HG02870 (cell line): Measurements from ENCODE around the gene VMAC.

ENCODE experiments used
- ATAC-seq: cut with Tn5 transposase; IDR thresholded peaks from one replicate; pipeline ENCODE4 v1.9.1; 2021; ENCODE audit warnings: mild to moderate bottlenecking, moderate library complexity; ENCODE audit not compliant: unreplicated experiment

Gene VMAC

GRCh38 chr19:5951338-5951861, 46.7 kb downstream of the VMAC start:
- ATAC-seq: no peak

- no peak for ATAC-seq
These were observed 47.7 kb downstream of the VMAC start for GRCh38 chr19:5952193-5953029.

- no peak for ATAC-seq
These were observed 48.4 kb downstream of the VMAC start for GRCh38 chr19:5953030-5953589.

- no peak for ATAC-seq
These were observed 49.1 kb downstream of the VMAC start for GRCh38 chr19:5953680-5954213.

GRCh38 chr19:5954293-5954692, 49.6 kb downstream of the VMAC start:
- no peak for ATAC-seq

GRCh38 chr19:5955636-5955935, 50.9 kb downstream of the VMAC start:
- ATAC-seq: no peak

GRCh38 chr19:5956323-5956722, 51.7 kb downstream of the VMAC start:
- ATAC-seq: no peak

- ATAC-seq: no peak
These were observed 52.1 kb downstream of the VMAC start for GRCh38 chr19:5956728-5957127.

- ATAC-seq: no peak
These were observed 52.5 kb downstream of the VMAC start for GRCh38 chr19:5957170-5957569.

GRCh38 chr19:5958074-5958850, 53.6 kb downstream of the VMAC start:
- ATAC-seq: no peak

- no peak for ATAC-seq
These were observed 54.1 kb downstream of the VMAC start for GRCh38 chr19:5958851-5959122.

- ATAC-seq: no peak
These were observed 54.8 kb downstream of the VMAC start for GRCh38 chr19:5959260-5960004.
